ENCODE data around the gene BRIX1.

- TF ChIP-seq, protein P1, sequence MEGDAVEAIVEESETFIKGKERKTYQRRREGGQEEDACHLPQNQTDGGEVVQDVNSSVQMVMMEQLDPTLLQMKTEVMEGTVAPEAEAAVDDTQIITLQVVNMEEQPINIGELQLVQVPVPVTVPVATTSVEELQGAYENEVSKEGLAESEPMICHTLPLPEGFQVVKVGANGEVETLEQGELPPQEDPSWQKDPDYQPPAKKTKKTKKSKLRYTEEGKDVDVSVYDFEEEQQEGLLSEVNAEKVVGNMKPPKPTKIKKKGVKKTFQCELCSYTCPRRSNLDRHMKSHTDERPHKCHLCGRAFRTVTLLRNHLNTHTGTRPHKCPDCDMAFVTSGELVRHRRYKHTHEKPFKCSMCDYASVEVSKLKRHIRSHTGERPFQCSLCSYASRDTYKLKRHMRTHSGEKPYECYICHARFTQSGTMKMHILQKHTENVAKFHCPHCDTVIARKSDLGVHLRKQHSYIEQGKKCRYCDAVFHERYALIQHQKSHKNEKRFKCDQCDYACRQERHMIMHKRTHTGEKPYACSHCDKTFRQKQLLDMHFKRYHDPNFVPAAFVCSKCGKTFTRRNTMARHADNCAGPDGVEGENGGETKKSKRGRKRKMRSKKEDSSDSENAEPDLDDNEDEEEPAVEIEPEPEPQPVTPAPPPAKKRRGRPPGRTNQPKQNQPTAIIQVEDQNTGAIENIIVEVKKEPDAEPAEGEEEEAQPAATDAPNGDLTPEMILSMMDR (IDR thresholded peaks at IDR 0.05), result no peak
- no peak for TF ChIP-seq ZFX (IDR thresholded peaks at IDR 0.05; ENCODE audit: borderline replicate concordance)
Observed at GRCh38 chr5:34919077-34919476, 3.6 kb downstream of the BRIX1 start.

All from 22Rv1 (cell line).